Stimulated activated CD4-positive, alpha-beta T cell treated with anti-CD3 and anti-CD28 coated beads, Interleukin-12 subunit alpha, Interleukin-12 subunit beta, amount 100 ng/mL, for 24 hours (primary cell): Measurements from ENCODE around the gene YY1.
"Not testable (repeated sequence)": the region's sequence is repeated elsewhere in the genome, so short reads cannot be mapped to it uniquely, and the experiment has no call there.

Experiments
- DNase-seq, 2 experiments: peaks; one replicate each; pipeline ENCODE4 v3.0.0-alpha.2; 2020; ENCODE audit warnings: low read depth in 2 of 2

The YY1 gene

DNA sequence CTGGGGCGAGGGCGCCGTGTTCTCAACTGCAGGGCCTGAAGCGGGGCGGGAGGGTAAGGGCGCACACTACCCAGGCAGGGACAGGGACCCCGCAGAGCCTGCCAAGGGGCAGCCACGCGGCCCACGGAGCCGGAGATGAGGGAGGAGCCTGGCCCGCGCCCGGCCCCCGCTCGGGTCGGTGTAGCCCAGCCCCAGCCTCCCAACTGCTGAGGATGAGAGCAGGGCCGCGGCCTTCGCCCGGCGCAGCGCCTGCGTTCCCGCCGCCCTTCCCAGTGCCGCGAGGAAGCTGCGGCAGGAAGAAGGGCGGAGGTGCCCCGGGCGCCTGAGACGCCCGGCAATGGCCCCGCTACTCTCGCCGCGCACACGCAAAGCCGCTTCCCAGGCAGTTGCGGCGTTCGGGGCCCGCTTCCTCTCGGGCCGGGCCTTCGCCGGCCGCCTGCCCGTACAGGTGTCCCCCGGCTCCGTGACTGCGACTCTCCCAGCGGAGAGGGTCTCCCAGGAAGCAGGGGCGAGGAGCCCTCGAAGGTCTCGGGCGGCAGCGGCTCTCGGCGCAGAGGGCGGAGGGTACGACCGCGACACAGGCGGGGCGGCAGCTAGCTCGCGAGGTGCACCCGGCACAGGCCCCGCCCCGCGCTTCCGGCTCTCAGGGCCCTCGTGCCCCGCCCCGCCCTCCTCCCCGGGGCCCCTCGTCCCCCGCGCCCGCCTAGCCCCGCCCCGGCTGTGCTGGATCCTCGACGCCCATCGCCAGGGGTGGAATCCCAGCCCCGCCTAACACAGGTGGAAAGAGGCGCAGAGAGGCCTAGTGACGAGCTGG is 24.8 kb upstream of the YY1 start:
- peak; percentile 83 to 93 for DNase-seq

DNA sequence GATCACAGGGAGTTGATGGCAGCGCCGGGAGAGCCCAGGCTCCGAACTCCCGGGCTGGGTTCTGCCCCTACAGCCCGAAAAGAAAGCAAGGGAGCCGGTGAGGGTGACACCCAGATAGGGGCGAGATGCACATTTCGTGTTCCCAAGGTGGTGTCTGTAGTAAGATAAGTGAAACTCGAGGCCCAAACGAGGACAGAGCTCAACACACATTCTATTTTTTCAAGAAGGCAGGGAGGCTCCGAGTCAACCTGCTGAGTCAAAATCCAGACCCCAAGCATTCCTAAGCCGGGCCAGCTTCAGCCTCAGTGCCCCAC is 24.2 kb upstream of the YY1 start:
- no peak for DNase-seq

DNA sequence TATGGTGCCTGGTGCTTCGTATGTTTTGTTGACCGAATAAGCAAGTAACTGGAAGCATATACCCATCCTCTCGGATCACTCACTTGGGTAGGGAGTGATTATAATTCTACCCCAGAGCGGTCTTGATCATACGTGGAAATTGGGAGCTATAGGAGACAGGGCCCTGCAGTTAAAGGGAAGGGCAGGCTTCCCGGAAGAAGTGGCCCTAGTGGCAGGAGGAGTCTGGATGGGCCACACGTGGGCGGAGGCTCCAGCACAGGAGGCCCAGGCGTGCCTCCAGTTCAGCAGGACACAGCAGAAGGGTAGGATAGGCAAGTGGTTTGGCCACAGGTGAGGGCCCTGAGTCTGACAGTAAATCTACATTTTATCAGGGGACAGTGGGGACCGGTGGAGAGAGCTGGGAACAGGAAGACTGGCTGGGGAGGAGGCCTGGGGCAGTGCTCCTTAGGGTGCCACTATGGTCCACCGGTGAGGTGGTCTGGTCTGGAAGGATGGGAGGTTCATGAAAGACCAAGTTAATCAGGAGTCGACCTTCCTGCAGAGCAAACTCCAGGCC is 23.5 kb upstream of the YY1 start:
- no peak for DNase-seq

DNA sequence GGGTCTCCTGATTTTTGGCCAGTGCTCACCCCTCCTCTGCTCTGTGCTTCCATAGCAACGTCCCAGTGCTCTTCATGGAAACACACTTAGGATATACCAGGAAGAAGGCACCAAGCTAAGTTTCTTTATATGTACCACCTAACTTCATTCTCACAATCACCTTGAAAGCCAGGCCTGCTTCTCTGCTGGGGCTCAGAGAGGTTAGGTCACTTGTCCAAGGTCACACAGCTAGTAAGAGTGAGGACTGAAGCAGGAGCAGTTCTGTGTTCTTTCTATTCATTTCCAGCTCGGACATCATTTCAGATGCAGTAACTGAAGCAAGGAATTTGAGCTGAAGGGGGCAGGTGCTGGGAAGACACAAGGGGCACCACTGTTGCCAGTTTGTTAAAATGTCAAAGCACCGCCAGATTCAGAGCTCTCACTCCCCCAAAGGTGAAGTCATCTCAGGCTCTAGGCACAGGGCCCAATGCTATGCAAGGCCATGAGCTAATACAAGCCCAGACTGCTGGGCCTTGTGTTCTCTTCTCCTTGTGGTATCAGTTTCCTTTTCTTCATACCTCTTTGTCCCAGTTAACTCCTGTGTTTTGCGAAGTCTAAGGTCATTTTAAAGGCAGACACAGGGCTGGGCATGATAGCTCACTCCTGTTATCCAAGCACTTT is 19.7 kb upstream of the YY1 start:
- DNase-seq, result no peak

DNA sequence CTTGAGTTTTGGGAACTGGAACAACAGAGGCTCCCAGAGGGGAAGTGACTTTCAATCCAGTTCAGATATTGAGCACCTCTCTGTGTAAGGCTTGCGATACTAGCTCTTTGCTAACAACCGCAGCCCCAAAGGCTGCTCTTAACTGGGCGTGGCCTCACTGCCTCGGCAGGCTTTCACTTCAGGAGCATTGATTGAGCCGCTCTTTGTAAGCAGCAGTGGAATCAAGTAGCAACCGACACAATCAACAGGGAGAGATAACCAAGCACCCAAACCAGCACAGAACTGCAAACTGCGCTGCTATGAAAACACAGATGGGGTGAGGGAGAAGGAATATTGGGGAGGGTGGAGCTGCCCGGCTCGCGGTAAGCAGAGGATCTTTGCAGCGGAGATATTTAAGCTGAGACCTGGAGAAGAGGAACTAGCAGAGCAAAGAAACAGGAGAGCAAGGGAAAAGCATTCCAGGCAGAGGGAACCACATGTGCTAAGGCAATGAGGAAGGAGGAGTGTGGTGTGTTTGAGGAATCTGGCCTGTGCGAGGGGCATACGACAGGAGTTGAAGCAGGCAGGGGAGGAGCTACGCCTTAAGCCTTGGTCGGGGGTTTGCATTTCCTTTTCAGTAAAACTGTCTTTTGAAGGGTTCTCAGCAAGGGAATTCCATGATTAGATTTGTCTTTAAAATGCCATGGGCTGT is 17.3 kb upstream of the YY1 start:
- peak; percentile 41 to 53 for DNase-seq

DNA sequence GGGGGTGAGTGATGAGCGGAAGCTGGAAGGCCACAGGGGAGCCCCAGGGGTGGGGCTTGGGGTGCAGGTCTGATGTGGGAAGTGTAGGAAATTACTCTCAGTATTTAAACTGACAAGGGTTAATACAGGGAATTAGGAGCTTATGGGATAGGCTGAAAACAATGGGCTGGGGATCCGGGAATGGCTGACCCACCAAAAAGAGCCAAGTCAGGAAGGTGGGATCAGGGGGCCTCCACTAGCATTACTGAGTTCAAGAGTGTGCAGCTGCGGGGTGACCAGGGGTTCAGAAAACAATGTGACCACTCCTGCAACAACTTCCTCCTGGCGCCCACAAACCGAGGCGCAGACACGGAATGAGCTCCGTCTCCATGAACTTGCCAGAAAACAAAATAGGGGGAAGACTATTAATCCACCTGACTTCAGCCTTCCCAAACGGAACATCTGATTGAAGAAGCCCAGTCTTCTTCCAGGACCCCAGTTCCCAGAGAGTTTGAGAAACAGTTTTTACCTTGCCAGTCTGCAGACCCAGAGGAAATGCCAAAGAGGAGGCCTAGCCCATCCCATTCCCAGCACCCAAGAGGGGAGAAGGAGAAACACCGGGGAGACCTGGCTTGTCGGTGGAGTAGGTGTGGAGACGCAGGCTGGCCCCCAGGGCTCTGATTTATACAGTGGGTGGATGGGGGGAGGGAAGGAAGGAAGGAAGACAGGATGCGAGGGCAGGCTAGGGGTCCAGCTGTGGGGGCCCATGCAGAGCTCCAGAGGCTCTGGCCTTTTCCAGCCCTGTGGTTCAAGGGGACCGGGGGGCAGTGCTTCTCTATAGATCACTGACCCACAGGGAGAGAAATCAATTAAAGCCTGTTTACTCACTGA is 16.5 kb upstream of the YY1 start:
- DNase-seq, result no peak

DNA sequence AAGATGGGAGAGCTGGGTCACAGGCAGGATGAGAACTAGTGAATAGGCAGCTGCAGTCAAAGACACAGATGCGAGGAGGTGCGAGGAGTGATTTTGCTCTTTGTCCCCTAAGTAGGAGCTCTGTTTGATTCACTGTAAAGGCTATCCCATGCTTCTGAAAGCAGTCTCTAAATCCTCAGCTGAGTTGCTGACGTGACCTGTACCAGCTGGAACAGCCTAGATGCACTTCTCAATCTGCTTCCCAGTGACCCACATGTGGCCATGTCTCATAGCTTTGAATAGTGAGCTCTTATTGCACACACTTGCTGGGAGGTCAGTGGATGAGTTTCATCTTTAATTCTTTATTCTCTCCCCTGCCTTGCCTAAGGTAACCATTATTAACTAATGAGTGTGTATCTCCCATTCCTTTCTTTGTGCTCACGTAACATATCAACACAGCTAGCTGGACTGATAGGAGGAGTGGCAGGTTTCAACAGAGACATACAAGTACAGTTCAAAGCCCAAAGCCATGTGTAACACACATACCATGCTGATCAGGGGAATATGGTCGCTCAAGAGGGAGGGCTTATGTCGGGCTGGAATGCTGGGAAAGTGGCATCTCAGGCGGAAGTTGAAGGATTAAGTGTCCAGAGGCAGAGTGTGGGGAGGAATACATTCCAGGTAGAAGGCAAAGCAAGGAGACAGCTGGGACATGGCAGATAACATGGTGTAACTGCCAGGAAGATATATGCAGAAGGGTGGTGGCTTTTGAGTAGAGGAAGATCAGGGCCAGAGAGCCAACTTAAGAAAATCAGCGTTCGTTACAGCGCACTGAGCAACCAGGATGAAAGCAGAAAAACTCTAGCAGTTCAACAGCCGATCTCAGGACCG is 15.4 kb upstream of the YY1 start:
- DNase-seq, result no peak

DNA sequence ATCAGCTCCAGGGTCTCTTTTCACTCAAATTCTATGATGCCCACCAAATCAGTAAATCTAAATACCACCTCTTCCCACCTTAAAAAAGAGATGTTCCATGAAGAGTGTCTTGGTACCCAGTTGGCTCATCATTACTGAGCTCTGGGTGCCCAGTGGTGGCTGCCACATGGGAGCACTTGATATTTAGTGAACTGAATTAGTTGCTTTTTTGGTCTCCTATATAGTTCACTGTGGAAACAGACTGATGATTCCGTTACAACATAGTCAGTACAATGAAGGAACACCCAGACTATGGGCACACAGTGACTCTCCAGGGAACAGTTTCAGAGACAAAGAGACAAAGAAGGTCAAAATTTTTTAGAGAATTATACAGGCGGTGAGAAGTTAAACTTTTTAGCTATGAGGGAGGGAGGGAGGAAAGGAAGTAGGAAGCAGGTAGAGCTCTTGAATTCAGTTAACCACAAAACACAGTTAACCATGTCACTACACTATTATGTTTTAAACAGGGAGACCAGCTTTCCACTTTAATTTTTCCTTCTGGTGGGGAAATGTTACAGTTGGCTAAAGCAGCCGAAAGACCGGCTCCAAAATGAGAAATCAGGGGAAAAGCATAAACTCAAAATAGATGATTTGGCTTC is 14.6 kb upstream of the YY1 start:
- DNase-seq, result no peak

DNA sequence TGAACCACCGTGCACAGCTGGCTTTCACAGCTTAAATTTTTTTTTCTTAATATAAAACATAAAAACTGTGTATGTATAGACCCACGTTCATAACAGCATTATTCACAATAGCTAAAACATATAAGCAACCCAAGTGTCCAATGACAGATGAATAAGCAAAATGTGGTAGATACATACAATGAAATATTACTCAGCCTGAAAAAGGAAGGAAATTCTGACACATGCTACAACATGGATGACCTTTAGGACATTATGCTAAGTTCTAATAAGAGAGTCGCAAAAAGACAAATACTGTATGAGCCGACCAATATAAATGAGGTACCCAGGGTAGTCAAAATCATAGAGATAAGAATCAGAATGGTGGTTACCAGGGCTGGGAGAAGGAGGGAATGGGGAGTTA is 13.8 kb upstream of the YY1 start:
- no peak for DNase-seq

DNA sequence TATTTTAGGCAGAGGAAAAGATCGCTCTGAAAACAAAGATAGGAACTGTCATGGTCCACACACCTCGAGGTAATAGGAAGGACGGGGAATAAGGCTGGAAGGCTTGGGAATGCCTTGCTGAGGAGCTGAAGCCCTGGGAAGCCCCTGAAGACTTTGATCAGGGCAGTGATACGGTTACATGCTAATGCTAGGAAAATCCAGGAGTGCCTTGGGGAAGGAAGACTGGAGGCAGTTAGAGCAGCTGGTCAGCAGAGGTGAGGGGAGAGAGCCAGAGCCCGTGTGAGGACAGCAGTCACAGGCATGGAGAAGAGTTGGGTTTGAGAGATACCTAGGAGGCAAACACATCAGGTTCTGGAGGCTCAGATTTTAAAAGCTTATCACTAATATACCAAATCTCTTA is 8.6 kb upstream of the YY1 start:
- DNase-seq, result no peak

DNA sequence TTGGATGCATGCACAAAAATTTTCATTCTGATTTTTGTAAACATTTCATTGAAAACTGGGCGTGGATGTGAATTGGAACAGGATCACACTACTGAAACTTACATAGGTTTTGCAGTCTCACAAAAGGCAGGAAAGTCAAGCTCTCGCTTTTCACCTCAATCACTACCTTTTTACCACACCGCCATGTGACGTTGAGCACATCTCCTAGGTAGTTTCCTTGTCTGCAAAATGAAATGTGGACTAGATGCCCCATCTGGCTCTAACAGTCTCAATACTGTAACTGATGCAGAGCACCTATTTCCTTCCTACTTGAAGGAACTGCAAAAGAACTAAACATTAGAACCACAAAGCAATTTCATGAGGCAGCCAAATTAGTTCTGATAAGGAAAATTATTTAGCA is 4.4 kb upstream of the YY1 start:
- DNase-seq, result no peak

DNA sequence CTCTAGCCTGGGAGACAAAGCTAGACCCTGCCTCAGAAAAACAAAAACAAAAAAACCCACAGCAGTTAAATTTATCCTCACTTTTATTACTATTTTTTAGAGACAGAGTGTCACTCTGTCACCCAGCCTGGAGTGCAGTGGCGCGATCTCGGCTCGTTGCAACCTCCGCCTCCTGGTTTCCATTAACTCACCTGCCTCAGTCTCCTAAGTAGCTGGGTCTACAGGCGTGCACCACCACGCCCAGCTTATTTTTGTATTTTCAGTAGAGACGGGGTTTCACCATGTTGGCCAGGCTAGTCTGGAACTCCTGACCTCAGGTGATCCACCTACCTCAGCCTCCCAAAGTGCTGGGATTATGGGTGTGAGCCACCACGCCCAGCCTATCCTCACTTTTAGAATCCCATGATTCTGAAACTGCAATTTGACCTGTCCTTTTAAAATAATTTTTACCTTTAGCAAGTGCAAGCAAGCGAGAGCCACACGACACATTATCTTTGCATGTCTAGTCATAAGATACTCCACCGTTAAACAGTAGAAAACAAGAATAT is 2.6 kb upstream of the YY1 start:
- DNase-seq, result not testable (repeated sequence)

DNA sequence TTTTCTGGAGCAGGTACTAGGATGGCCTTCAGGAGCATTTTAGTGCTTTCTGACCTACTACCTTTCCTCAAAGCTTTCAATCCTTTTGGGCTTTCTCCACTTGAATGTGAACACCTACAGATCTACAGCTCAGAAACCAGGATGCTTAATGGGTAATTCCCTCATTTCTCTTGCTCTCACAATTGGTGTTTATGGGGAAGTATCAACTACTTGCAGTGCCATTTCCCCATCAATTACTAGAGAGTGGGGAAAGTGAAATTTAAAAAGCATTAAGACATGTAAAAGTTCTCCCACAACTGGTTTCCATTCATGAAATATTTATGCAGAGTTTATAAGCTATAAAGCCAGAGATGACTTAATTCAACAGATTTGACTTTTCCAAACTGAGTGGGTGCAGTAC is 2.1 kb upstream of the YY1 start:
- DNase-seq, result no peak

DNA sequence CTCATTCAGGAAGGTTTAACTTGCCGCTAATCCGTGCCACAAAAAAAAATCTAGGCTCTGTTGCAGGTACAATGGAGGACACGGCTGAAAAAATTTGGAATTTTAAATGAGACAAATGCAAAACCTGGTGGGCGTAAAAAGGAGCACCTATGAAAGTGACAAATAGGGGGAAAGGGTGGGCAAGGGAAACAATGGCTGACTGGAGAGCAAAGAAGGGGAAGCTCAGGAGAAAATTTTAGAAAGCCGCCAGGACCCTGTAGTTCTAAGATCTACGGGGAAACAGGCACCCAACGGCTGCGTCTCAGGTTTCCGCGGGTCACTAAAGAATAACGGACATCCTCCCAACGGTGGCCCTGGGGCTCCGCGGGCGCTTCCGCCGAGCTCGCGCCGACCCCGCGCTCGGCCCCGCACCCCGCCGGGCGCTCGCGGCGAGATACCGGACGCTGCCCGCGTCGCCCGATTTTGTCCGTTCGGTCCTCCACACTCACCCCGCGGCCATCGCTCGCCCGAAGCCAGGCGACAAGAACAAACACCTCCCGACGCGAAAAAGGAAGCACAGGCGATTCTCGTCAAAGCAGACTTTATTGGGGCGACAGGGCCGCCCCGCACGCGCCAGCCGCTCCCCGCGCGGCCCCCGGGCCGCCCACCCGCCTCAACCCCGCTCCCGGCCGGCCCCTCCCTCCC is 1.1 kb upstream of the YY1 start:
- DNase-seq, result no peak

DNA sequence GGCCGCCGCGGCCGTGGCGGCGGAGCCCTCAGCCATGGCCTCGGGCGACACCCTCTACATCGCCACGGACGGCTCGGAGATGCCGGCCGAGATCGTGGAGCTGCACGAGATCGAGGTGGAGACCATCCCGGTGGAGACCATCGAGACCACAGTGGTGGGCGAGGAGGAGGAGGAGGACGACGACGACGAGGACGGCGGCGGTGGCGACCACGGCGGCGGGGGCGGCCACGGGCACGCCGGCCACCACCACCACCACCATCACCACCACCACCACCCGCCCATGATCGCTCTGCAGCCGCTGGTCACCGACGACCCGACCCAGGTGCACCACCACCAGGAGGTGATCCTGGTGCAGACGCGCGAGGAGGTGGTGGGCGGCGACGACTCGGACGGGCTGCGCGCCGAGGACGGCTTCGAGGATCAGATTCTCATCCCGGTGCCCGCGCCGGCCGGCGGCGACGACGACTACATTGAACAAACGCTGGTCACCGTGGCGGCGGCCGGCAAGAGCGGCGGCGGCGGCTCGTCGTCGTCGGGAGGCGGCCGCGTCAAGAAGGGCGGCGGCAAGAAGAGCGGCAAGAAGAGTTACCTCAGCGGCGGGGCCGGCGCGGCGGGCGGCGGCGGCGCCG is 381 bp downstream of the YY1 start:
- no peak for DNase-seq

DNA sequence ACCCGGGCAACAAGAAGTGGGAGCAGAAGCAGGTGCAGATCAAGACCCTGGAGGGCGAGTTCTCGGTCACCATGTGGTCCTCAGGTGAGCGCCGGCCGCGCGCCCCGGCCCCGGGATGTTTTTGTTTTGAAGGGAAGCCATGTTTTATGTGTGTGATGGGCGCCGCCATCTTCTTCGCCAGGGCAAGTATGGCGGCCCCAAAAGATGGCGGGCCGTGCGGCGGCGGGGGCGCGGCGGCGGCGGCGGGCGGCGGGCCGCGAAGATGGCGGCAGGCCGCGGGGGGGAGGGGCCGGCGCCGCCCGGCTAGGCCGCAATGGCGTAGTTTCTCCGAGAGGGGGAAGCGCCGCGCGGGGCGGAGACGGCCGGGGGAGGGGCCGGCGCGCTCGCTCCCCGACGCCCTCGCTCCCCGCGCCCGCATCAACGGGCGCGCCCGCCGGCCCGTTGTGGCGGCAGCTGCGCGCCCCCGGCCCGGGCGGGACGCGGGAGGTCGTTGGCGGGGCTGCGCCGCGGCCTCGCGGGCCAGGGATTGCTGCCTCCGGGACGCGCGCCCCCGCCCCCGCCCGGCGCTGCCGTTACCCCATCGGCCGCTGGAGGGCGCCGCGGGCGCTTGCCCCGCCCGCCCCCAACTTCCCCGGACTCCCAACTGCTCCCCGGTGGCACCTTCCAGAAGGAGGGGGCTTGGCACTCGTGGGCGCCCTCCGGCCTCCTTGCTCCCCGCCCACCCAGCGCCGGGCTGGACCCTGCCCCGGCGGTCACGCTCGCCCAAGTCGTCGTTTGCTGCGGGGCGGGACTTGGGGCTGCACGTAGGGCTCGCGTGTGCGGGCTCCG is 1.1 kb downstream of the YY1 start:
- DNase-seq, result peak; percentile 69 to 79

DNA sequence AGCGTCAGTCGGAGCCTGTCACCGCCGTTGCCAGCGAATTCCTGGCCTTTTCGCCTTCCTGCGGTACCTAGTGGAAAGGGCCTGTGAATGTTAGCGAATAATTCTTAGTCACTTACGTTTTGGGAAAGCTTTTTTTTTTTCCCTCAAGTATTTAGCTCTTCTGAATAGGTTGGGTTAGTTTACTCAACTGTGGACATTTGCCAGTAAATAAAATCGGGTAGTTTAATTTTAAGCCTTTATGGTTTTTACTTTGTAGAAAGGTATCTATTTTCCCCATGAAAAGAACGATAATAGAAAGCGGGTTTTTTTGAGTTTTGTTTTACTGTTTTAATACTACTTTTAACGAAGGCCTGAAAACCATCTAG is 1.7 kb downstream of the YY1 start:
- no peak for DNase-seq

DNA sequence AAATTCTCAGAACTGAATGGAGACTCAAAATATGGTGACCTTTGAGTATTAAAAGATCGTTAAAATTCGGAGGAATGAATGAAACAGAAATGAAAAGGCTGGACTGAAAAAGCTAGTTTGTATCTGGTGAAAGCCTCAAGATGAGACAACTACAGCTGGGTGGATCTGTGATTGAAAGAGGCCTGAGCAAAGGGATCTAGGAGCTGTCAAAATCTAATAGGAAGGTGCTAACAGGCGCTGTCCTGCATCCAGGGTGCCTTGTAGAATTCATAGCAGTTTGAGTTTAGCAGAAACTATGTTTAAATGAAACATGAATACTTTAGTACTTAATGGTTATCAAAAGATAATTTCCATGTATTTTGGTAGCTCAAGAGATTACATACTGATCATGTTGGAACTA is 2.3 kb downstream of the YY1 start:
- no peak for DNase-seq
